Globus pallidus (tissue), 1 donor: Measurements from ENCODE around the gene HOXA1.
"Not testable (repeated sequence)": the region's sequence is repeated elsewhere in the genome, so short reads cannot be mapped to it uniquely, and the experiment has no call there.

Experiments used
- DNase-seq: peaks from one replicate; pipeline ENCODE4 v3.0.0-alpha.2; 2015; ENCODE audit warnings: low spot score

Gene HOXA1

DNA sequence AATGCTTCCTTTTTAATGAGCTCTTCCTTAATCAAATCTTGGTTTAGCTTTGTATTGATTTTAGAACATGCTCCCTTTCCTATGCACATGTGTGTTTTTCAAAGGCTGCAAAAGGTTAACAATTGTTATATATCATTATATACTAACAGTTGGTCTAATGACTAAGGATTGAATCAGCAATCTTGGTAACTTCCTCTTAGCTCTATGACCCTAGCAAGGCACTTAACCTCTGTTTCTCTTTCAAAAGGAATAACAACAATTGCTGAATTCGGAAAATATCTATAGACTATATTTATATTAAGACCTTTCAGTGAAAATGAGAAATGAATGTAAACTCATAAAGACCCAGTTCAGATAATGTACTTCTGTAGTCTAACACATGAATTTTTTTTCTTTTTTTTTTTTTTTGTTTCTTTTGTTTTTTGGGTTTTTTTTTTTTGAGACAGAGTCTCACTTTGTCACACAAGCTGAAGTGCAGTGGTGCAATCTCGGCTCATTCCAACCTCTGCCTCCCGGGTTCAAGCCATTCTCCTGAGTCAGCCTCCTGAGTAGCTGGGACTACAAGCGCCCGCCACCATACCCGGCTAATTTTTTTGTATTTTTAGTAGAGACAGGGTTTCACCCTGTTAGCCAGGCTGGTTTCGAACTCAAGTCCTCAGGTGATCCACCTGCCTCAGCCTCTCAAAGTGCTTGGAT is 48.8 kb downstream of the HOXA1 start:
- DNase-seq = no peak

- DNase-seq = not testable (repeated sequence)
Observed at GRCh38 chr7:27045972-27046371, 49.8 kb downstream of the HOXA1 start.

DNA sequence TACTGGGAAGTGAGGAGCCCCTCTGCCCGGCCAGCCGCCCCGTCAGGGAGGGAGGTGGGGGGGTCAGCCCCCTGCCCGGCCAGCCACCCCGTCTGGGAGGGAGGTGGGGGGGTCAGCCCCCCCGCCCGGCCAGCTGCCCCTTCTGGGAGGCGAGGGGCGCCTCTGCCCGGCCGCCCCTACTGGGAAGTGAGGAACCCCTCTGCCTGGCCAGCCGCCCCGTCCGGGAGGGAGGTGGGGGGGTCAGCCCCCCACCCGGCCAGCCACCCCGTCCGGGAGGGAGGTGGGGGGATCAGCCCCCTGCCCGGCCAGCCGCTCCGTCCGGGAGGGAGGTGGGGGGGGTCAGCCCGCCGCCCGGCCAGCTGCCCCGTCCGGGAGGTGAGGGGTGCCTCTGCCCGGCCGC is 50.7 kb downstream of the HOXA1 start:
- not testable (repeated sequence) for DNase-seq
